HL-60 (cell line): Measurements from ENCODE around the gene DPYSL5.
A peak's percentile ranks its signal among the peaks of the same experiment; 100 is the strongest.

Experiments used
- DNase-seq, 2 experiments: peaks; one replicate each; pipeline ENCODE4 v3.0.0-alpha.2; 2010 to 2020; ENCODE audit warnings: low read depth in 1 of 2, low spot score in 1 of 2
- H3K27ac ChIP-seq: fragments of 250-450 bp; sonication (Bioruptor Pico); replicated peaks from 2 replicates; pipeline ENCODE4 v1.5.1; 2020; ENCODE audit warnings: mild to moderate bottlenecking, moderate library complexity
- H3K27me3 ChIP-seq: fragments of 250-450 bp; sonication (Bioruptor Pico); 2 replicates; pipeline ENCODE4 v1.5.1; 2021; ENCODE audit warnings: mild to moderate bottlenecking, moderate library complexity; ENCODE audit not compliant: insufficient read depth, poor library complexity, severe bottlenecking
- H3K4me3 ChIP-seq: replicated peaks from 2 replicates; pipeline ENCODE4 v1.5.1; 2011; ENCODE audit warnings: mild to moderate bottlenecking, control low read depth, low read length; ENCODE audit not compliant: insufficient read depth
- GABPA ChIP-seq: IDR thresholded peaks from 2 replicates; pipeline ENCODE4 v1.6.1; 2012; ENCODE audit warnings: low read depth
- POLR2AphosphoS5 ChIP-seq: IDR thresholded peaks from 2 replicates; pipeline ENCODE4 v1.6.1; 2012; ENCODE audit warnings: low read depth
- SPI1 ChIP-seq: IDR thresholded peaks from 2 replicates; pipeline ENCODE4 v1.6.1; 2012; ENCODE audit warnings: low read depth, mild to moderate bottlenecking, borderline replicate concordance
- TF ChIP-seq, protein P1 (sequence below): IDR thresholded peaks from 2 replicates; pipeline ENCODE4 v1.6.1; 2012; ENCODE audit warnings: low read depth; ENCODE audit not compliant: insufficient replicate concordance
- TF ChIP-seq, protein P2 (sequence below): IDR thresholded peaks from one replicate; pipeline ENCODE4 v1.5.1; 2011; ENCODE audit warnings: low read length, control low read depth, inconsistent platforms; ENCODE audit not compliant: insufficient read depth

DPYSL5 gene

DNA sequence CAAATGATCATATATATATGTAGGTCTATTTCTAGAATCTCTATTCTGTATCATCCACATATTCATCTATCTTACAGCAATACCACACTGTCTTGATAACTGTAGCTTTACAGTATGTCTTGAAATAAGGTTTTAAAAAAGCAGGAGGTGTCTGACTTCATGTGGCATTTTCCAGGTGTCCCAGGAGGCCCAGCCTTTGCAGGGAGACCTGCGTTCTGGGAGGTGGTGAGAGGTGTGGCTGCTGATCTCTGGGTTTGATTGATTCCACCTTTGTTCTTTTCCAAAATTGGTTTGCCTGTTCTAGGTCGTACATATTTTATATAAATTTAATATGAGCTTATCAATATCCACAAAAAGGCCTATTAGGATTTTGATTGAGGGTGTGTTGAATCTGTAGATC, 26.6 kb downstream of the DPYSL5 start:
- TF ChIP-seq, protein P1, sequence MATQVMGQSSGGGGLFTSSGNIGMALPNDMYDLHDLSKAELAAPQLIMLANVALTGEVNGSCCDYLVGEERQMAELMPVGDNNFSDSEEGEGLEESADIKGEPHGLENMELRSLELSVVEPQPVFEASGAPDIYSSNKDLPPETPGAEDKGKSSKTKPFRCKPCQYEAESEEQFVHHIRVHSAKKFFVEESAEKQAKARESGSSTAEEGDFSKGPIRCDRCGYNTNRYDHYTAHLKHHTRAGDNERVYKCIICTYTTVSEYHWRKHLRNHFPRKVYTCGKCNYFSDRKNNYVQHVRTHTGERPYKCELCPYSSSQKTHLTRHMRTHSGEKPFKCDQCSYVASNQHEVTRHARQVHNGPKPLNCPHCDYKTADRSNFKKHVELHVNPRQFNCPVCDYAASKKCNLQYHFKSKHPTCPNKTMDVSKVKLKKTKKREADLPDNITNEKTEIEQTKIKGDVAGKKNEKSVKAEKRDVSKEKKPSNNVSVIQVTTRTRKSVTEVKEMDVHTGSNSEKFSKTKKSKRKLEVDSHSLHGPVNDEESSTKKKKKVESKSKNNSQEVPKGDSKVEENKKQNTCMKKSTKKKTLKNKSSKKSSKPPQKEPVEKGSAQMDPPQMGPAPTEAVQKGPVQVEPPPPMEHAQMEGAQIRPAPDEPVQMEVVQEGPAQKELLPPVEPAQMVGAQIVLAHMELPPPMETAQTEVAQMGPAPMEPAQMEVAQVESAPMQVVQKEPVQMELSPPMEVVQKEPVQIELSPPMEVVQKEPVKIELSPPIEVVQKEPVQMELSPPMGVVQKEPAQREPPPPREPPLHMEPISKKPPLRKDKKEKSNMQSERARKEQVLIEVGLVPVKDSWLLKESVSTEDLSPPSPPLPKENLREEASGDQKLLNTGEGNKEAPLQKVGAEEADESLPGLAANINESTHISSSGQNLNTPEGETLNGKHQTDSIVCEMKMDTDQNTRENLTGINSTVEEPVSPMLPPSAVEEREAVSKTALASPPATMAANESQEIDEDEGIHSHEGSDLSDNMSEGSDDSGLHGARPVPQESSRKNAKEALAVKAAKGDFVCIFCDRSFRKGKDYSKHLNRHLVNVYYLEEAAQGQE, result no peak
- TF ChIP-seq POLR2AphosphoS5 (no peak), GABPA (no peak), SPI1 (no peak)
- TF ChIP-seq, protein P2, sequence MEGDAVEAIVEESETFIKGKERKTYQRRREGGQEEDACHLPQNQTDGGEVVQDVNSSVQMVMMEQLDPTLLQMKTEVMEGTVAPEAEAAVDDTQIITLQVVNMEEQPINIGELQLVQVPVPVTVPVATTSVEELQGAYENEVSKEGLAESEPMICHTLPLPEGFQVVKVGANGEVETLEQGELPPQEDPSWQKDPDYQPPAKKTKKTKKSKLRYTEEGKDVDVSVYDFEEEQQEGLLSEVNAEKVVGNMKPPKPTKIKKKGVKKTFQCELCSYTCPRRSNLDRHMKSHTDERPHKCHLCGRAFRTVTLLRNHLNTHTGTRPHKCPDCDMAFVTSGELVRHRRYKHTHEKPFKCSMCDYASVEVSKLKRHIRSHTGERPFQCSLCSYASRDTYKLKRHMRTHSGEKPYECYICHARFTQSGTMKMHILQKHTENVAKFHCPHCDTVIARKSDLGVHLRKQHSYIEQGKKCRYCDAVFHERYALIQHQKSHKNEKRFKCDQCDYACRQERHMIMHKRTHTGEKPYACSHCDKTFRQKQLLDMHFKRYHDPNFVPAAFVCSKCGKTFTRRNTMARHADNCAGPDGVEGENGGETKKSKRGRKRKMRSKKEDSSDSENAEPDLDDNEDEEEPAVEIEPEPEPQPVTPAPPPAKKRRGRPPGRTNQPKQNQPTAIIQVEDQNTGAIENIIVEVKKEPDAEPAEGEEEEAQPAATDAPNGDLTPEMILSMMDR, result no peak
- no peak for DNase-seq
- H3K27me3 ChIP-seq, result no peaks in the 10 kb centered on the region

DNA sequence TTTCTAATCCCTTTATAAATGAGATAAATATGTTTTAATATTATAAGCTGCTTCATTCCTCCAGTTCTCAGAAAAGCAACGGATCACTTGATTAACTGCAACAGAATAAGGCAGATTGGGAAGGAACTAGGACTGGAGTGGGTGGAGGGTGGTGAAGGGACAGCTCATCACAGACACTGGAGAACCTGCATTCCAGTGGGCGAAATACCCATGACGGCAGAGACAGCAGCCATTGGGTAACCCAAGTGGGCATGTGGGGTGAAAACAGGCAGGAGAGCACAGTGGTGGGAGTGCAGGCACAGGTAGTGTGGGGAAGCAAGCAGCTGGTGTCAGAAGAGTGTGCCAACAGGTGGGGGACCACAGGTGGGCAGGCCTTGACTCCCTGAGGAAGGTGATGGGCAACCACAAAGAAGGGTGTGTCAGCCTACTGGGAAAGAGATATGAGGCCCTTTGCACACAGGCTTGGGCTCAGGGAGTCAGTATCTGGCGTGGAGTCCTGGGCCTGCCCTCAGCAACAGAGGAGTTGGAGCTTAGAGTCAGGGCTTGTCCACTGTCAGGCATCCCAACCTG, 27.2 kb downstream of the DPYSL5 start:
- Histone ChIP-seq H3K4me3 (no peak overlapping the region), H3K27ac (no peak overlapping the region), H3K27me3 (no peaks in the 10 kb centered on the region)
- TF ChIP-seq, protein P1, result no peak
- no peak for TF ChIP-seq SPI1
- no peak for TF ChIP-seq GABPA
- TF ChIP-seq, protein P2, result no peak
- TF ChIP-seq POLR2AphosphoS5, result no peak
- DNase-seq, result no peak

More for the DNA sequence above, 26.6 kb downstream of the DPYSL5 start:
- H3K27ac ChIP-seq, result no peak overlapping the region
- H3K4me3 ChIP-seq, result no peak overlapping the region

DNA sequence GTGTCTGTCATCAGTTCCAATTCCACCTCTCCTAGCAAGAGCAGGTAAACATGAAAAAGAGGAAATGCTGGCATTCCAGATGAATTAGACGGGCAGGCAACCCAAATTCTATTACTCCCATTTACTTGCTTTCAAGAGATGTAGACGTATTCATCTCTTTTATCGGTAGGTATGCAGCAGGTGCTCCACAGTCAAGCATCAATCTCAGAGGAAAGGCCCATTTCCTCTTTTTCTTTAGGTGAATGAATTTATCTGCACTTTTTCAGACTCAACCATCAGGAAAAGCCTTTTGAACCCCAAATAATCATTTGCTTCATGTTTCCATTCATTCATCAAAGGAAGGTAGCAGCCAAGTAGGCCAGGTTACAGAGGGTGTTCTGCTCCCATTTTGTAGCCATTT, 27.9 kb downstream of the DPYSL5 start:
- H3K27ac ChIP-seq, result no peak overlapping the region
- TF ChIP-seq SPI1 (peak; percentile 53; the same call in 1 of the 2 replicates), GABPA (no peak)
- no peaks in the 10 kb centered on the region for H3K27me3 ChIP-seq
- H3K4me3 ChIP-seq, result no peak overlapping the region
- DNase-seq, result no peak

DNA sequence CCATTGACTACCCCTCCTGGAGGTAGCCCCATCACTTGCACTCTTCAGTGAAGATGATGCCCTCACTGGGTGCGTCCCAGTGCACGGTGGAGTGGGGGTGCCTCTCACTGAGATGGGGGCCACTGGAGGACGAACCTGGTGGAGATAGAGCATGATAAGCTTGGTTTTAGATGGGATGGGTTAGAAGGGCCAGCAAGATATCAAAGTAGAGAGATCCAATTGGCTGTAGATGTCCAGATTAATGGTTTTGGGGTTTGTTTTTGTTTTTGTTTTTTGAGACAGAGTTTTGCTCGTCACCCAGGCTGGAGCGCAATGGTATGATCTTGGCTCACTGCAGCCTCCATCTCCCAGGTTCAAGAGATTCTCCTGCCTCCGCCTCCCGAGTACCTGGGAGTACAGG, 28.3 kb downstream of the DPYSL5 start:
- H3K27ac ChIP-seq, result no peak overlapping the region
- H3K4me3 ChIP-seq, result no peak overlapping the region
- no peak for DNase-seq
- no peaks in the 10 kb centered on the region for H3K27me3 ChIP-seq
- TF ChIP-seq GABPA (no peak), SPI1 (no peak), POLR2AphosphoS5 (no peak)
- TF ChIP-seq, protein P2, result no peak
- TF ChIP-seq, protein P1, result no peak
